HG02981 (cell line): ENCODE data around the gene ZBTB46.
A peak's percentile ranks its signal among the peaks of the same experiment; 100 is the strongest.
"Not testable (repeated sequence)": the region's sequence is repeated elsewhere in the genome, so short reads cannot be mapped to it uniquely, and the experiment has no call there.

Experiments used
- ATAC-seq: cut with Tn5 transposase; IDR thresholded peaks from one replicate; pipeline ENCODE4 v1.9.1; 2021; ENCODE audit warnings: mild to moderate bottlenecking, moderate library complexity; ENCODE audit not compliant: unreplicated experiment

Gene ZBTB46

GRCh38 chr20:63830841-63831588 is at the start of gene ZBTB46:
ZBTB46 (minus strand) TSS chr20:63831264; CDS start chr20:63790757, 40,507 bp downstream.
- ATAC-seq = peak; percentile 48

DNA sequence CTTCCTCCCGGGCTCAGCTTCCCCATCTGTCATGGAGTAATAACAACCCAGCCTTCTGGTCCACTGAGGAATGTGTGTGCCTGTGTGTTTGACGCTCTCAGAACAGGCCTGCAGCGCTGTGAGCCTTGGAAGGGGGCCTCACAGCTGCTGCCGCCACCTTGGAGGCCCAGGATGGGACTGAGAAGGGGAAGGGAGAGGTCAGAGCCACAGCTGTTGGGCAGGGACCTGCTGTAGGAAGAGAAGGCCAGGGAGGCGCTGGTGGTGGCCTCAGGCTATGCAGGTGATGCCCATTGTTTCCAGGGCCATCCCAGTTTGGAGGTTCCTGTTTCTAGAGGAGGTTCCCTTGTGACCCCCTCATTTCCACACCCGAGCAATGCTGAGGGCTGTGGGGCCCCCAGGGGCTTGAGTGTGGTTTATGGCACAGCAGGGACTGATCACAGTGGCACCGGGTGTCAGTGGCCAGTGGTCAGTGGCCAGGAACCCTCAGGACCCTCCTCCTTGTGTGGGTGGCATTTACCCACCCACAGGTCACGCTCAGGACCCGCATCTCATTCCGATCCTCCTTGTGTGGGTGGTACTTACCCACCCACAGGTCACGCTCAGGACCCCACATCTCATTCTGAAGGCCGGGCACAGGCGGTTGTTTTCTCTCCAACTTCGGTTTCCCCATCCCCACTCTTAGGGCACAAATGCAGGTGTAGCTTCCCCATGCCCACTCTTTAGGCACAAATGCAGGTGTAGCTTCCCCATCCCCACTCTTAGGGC is 48.0 kb upstream of the ZBTB46 start:
- no peak for ATAC-seq

DNA sequence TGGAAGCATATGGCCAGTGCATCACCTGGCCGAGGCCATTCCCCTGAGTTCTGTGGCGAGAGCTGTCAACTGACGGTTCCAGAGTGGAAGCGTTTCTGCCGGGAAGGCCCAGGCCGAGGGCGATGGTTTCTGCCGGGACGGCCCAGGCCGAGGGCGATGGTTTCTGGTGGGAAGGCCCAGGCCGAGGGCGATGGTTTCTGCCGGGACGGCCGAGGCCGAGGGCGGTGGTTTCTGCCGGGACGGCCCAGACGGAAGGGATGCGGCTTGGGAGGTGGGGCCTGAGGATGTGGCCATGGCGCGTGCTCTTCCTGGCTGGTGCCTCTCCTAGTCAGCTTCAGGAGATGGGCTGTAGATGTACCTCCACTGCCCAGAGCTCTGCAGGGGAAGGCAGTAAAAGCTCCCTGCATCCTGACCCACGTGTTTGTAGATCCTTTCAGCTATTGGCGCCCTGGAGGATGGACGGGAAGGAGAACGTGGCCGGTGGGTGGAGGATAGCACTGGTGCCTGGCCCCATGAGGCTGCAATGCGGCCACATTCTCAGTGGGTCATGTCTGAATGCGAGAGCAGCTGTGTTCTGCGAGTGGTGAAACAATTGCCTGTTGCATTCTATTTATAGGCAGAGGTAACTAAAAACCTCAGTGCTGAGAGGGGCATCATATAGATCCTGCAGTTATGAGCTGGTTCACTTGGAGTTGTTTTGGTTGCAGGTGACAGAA is 46.8 kb upstream of the ZBTB46 start:
- no peak for ATAC-seq

DNA sequence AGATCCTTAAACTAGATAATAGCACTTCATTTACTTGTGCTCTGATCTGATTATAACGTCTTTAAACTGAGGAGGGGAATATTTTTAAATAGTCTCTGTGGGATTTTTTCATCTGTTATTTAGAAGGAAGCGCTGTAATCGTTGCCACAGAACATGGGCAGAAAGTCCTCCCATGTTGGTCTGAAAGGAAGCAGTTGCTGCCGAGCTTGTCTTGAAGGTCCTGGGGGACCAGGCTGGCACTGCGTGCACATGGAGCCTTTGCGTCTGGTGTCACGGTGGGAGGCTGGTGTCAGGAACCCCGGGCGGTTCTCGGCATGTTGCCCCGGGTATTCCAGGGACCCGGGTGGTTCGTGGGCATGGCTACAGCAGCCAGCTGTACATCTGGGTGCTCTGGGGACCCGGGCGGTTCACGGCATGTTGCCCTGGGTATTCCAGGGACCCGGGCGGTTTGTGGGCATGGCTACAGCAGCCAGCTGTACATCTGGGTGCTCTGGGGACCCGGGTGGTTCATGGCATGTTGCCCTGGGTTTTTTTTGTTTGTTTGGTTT is 45.5 kb upstream of the ZBTB46 start:
- no peak for ATAC-seq

GRCh38 chr20:63874241-63874640 is 43.2 kb upstream of the ZBTB46 start:
- not testable (repeated sequence) for ATAC-seq

GRCh38 chr20:63873477-63873971 is 42.5 kb upstream of the ZBTB46 start:
- no peak for ATAC-seq

GRCh38 chr20:63868264-63868663 is 37.2 kb upstream of the ZBTB46 start:
- ATAC-seq = no peak

DNA sequence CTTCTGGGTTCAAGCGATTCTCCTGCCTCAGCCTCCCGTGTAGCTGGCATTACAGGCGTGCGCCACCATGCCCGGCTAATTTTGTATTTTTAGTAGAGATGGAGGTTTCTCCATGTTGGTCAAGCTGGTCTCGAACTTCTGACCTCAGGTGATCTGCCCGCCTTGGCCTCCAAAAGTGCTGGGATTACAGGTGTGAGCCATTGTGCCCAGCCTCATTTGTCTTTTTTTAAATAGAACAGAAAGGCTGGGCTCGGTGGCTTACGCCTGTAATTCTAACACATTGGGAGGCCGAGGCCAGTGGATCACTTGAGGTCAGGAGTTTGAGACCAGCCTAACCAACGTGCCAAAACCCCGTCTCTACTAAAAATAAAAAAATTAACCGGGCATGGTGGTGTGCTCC is 36.0 kb upstream of the ZBTB46 start:
- not testable (repeated sequence) for ATAC-seq

- ATAC-seq = peak; percentile 64
Observed at GRCh38 chr20:63864978-63865640, 34.0 kb upstream of the ZBTB46 start, which contains the start of gene TPD52L2. TPD52L2 (plus strand) TSS chr20:63865270; CDS start chr20:63865366, 96 bp downstream.

- ATAC-seq = no peak
Observed at GRCh38 chr20:63864545-63864977, 33.5 kb upstream of the ZBTB46 start.

DNA sequence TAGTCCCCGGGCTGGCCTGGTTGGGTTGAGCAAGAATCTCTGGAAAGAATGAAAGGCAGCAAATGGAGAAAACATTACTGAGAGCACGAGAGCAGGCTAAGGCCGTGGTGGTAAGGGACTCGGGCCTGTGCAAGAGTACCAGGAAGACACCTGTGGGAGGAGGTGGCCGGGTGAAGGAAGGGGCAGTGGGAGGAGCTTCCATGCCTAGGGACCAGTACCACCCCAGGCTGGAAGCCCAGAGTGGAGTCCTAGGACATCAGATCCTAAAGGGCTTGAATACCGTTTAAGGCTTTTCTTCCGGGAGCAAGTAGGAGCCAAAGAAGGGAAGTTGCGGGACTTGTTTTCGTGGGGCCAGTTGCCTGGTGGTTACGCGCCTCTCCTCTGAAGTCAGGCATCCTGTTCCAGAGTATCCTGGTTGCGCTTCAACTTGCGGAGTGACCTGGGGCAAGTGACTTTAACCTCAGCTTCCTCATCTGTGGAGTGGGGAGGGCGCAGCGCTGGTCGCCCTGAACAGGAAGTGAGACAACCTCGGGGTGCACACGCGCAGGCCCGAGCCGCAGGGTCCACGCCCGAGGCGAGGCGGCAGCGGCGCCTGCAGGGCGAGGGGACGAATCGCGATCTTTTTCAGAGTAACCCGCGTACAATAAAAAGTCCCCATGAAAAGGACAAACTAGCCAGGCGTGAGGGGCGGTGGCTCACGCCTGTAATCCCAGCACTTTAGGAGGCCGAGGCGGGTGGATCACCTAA is 32.9 kb upstream of the ZBTB46 start:
- ATAC-seq = peak; percentile 58

GRCh38 chr20:63863021-63863797 is 32.1 kb upstream of the ZBTB46 start:
- ATAC-seq = no peak

- no peak for ATAC-seq
Observed at GRCh38 chr20:63861981-63862901, 31.2 kb upstream of the ZBTB46 start.

DNA sequence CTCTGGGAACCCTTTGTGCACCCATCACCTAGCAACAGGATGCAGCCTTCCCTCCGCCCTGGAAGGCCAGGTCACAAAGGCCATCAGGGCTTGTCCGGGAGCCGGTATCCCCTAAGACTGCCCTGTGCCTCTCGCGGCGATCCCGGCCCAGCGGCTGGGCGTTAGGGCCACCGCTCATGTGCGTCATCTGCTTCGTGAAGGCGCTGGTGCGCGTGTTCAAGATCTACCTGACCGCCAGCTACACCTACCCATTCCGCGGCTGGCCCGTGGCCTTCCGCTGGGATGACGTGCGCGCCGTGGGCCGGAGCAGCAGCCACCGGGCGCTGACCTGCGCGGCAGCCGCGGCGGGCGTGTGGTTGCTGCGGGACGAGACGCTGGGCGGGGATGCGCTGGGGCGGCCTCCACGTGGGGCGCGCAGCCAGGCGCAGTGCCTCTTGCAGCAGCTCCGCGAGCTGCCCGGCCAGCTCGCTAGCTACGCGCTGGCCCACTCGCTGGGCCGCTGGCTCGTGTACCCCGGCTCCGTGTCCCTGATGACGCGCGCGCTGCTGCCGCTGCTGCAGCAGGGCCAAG is 30.4 kb upstream of the ZBTB46 start, which contains the start of gene ABHD16B:
Gene ABHD16B, plus strand, starts transcription at position 134 of the 570 bp plus-strand sequence. Its CDS starts 43 bp downstream, at position 177.
- no peak for ATAC-seq

DNA sequence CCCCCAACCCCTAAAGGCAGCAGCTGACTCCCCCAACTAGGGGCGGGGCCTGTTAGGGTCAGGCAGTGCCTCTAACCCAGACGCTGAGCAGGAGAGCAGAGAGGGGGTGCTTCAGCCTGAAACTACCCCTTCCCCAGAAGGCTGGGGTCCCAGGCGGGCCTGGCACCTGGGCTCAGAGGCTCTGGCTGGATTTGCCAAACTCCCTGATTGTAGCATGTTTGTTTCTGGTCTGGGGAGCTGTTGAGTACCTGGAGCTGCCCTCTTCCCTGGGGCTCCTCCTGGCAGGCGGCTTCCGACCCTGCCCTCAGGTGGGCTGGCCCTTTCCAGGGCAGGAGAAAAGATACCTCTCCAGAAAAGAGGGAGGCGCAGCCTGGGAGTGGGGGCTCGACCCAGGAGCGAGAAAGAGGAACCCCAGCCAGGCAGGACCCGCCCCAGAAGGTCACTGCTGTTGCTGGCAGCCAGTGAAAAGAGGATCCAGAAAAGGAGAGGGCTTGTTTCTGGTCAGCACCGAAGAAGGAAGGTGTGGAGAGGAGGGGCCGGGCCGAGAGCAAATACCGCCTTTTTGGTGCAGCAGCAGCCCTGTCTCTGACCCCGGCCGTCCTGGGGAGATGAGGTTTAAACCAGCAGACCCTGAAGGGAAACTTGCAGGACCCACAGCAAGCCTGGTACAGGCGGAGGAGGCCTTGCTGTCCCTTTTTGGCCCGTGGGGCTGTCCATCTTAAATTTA is 29.4 kb upstream of the ZBTB46 start:
- ATAC-seq = no peak

DNA sequence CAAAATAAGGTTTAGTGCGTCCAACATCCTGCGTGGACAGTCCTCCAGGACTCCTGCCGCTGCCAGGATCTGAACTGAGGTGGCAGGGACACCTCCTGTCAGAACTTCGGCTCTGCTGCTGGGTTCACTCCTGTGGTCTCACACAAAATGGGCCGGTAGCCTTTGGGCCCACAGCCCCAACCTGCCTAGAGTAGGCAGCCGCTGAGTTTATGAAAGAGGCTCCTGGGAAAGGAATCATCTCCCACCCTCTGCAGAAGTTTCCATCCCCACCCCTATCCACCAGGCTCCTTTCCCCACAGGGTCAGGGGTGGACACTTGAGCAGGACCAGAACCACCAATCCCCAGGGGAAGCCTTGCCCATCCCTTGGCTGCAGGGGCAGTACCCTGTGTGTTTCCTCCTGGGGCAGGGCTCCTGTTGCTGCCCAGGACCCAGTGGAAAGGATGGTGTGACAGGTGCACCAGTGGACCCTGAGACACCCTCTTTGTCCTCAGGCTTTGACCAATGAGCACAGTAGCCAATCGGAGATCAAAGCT is 28.2 kb upstream of the ZBTB46 start:
- ATAC-seq = no peak
